Head of caudate nucleus (tissue), 42 donors: Measurements from ENCODE around the gene MEF2D.
A peak's percentile ranks its signal among the peaks of the same experiment; 100 is the strongest.

Experiments used
- DNase-seq, 42 donors: peaks; one replicate each; pipeline versions ENCODE4 v3.0.0 to v3.0.0-alpha.2; 2020 to 2021; ENCODE audit warnings: mixed read lengths in 7 of 42
- intact Hi-C: fragments of 100-400 bp; cut with DNase I; formaldehyde crosslinking; loops from one replicate; pipeline ENCODE4 v1.15.0; 2022

MEF2D gene

DNA sequence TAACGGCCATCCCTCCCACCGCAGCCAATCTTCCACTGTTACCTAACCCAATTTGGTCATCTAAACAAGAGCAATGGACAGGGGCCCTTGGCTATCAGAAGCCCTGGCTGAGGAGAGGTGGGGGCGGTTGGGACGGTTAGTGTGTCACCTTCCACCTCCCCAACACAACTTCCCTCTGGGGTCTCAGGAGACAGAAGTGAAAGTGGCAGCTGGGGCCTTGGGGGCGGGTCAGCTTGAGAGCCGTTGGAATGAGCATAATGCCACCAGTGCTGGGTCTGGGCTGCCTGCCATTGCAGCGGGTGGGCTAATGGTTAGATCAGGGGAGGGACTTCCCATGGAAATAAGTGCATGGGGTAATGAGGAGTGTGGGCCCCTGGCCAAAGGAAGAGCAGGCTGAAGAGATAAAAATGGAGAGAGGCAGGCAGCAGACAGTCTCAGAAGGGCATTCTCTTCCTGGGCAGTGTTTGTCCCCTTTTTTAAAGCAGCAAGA lies 7.9 kb downstream of the MEF2D start:
- DNase-seq = peak in 22 of 42 donors; percentile 40 to 79 (median 62)
- intact Hi-C loops = no loop called here

DNA sequence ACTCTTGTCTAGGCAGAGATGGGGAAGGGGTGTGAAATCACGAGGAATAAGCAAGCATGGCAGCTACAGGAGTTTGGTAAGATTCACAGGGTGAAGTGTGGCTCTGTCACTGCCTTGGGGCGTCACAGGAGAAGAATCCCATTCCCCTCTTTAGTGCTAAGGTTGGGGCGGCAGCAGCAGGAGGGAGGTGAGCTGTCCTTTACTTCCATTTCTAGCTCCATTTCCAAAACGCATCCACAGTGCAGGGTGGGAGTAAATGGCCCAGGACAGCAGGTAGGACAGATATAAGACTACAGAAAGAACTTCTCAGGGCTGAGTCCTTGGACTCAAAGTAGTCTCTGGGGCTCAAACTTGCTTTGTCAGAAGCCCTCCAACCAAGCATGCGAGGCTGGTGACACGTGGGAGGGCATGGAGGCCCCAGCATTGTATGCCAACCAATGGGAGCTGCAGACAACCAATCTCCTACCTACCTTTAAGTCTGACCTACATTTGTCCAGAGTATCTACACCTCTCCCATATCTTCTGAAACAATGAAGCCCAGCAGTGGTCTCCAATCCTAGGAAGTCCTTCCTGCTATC lies 8.5 kb downstream of the MEF2D start:
- peak in 1 of 42 donors; percentile 9 for DNase-seq
- intact Hi-C loops = no loop called here

DNA sequence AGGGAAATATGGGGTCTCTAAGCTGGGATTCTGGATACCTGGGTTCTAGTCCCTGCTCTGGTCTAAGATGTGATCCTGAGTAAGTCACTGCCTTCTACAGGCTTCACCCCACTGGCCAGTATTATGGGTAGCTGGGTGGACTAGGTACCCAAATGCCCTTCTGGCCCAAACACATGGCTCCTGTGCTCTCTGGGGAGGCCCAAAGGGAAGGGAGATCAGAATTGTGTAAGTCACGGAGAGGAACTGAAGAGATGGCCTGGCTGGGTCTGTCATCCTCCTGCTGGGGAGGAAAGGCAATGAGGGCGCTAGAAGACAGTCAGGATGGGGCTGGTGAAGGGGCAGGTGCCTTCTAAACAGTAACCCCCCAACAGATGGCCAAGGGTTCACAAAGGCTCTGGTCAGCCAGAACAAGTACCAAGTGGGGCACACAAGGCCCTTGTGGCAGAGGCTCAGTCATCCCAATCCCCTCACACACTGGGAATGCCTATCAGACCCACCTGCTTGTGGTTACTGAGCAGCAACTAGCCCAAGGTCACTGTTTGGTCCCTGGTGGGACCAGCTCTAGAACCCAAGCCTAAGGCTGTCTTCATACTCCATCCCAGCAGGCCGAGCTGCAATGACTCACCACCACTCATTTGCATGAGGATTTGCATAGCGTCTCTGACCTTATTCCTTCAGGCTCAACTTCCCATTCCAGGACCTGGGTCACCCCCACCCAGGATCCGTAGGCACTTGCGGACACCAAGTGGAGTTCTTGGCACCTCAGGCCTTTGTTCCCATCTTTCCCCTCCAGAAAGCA lies 9.2 kb downstream of the MEF2D start:
- peak in 5 of 42 donors; percentile 28 to 74 (median 50) for DNase-seq
- intact Hi-C loops = no loop called here

DNA sequence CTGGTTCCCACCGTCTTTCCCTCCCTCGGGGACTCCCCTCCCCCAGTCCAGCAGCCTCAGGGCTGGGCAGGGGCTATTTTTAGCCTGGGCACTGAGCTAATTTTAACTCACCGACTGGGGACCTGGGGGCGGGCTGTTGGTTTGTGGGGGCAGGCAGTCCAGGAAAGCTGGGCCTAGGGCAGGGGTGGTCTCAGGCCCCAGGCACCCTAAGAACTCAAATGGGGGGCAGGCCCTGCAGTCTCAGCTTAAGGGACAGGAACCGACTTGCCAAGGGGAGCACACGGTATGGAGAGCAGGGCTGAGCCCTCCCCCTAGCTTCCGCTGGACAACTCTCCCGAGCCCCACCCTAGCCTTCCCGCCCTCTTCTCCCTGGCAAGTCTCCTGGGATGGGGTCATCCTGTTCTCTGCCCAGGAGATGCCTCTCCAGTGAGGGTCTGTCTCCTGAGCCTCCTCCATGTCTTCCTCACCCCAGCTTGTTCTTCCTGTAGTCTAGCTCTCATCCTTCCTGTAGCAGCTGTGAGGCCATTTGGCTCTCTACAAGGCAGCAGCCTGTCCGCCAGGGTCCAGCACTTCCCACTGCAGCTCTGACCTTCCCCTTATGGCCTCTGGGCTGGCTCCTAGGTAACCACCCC lies 10.1 kb downstream of the MEF2D start:
- intact Hi-C loops = no loop called here

DNA sequence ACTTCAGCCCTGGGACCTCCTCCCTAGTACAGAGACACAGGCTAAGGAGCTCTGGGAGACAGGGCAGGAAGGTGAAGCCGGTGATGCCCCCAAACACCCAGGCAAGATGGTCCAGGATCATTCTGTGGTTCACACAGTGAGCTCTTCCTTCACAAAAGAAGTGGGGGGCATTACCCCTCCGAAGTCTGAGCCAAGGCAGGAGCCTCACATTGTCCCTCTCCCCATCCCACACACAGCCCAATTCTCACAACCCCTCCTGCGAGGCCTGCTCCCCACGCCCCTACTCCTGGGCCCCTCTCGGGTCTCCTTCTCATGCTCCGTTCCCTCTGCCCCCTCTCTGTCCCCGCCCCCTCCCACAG lies 10.7 kb downstream of the MEF2D start:
- intact Hi-C loops = no loop called here
- DNase-seq = no peak

More for the DNA sequence above, 10.1 kb downstream of the MEF2D start:
- DNase-seq = peak in 3 of 42 donors; percentile 11 to 50 (median 31)

DNA sequence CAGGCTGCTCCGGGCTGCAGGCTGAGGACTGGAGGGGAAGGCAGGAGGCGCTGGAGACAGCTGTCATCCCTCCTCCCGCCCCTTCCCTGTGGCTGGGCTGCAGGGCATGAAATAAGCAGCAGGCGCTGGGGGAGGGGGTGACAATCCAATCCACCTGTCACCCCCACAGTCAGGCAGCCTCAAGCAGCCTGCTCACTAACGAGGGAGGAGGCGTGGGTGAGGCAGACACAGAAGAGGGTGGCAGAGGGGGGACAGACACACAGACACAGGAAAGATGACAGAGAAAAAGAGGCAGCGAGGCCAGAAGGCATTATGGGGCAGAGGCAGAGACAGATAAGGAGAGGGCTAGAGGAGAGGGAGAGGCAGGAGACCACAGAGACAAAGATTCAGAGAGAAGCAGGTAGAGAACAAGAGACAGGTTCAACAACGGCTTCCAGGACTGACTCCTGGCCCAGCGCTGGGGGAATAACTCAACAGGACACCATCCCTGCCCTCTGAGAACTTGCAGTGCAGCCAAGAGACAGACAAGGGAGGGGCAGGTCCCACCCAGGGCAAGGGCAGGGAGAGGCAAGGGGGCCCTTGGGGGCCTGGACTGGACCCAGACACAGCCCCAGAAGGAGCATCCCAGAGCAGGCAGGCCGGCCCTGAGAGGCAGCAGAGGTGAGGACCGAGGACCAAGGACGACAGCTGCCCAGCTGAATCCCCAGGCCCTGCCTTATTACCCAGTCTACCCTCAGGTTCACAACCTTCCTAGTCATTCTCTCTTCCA lies 11.2 kb downstream of the MEF2D start:
- peak; percentile 67 to 96 (median 84) for DNase-seq
- intact Hi-C loops = no loop called here

DNA sequence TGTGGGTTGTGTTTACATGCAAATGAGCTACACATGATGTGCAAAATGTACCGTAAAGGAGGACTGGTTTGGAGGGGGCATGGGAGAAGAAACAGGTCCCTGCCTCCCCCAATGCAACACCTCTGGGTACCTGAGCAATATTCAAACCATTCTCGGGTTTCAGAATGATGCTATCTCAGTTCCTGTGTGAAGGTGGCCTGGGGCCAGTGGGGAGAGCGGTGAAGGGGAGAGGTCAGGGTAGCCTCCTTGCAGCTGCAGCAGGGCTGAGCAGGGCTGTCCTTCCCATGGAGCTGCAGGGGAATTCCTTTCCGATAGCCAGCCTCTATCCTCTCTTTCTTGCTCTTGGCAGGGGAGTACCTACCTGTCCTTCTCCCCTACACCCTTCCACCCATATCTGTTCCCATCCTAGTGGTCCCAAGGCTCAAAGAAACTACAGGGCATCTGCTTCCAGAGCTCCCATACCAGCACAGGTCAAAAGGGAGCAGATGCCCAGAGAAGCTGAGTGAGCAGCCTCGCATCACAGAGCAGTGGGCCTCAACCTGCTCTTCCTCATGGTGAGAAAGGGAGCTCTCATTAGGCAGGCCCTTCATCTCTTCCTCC lies 11.9 kb downstream of the MEF2D start:
- intact Hi-C loops = no loop called here
- DNase-seq = peak in 1 of 42 donors; percentile 9

DNA sequence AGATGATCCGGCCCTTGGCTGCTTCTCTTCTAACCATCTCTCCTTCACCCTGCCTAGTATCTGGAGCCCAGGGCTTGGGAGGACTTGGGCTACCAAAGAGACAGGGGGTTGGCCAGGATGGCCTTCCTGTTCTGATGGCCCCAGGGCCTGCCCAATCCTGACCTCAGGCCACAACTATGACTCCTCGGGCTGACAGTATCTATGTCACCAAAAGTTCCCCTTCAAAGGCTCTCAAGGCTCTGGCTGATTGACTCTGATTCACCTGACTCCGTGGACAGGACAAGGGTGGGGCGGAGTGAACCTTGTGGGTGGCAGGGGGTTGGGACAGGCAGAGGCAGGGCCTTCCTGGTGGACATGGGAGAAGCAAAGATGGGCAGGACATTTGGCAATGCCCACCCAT lies 12.7 kb downstream of the MEF2D start:
- intact Hi-C loops = no loop called here
- DNase-seq = peak in 1 of 42 donors; percentile 7

DNA sequence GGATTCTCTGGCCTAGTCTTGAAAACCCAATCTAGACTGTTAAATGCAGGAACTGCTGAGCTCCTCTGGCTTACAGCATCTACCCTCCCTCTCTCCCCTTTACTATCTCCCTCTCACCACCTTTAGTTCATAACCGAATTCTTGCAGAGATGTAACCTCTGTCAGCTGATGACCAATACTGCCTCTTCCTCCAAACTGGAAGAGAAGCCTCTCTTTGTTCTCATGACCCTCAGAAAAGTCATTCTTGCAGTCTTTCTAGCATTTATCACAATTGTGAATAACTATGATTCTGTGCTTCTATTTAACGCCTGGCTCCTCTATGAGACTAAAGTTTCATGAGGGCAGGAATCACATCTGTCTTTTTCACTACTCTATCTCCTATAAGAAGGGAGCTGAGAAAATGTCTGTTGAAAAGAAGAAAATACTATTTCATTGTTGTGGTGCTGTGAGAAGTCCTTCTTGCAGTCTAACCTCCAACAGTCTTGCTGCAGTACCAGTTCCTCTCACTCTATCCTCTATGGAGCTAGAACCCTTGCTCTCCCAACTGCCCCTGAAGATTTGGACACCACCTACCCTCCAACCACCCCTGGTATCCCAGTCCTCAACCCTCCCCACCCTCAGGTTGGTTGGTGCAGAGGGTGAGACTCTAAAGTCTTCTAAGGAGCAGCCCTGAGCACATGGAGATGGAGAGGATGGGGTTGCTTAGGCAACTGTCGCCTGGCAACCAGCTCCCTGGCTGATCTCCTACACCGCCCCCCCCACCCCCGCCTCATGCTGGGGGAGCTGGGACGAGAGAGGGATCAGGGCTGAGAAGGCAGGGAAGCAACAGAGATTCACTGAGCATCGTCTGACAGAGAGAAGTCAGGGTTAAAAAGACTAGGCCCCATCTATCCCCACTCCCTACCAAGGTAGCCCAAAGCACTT lies 13.9 kb downstream of the MEF2D start:
- peak; percentile 77 to 98 (median 90) for DNase-seq
- intact Hi-C loops = no loop called here

DNA sequence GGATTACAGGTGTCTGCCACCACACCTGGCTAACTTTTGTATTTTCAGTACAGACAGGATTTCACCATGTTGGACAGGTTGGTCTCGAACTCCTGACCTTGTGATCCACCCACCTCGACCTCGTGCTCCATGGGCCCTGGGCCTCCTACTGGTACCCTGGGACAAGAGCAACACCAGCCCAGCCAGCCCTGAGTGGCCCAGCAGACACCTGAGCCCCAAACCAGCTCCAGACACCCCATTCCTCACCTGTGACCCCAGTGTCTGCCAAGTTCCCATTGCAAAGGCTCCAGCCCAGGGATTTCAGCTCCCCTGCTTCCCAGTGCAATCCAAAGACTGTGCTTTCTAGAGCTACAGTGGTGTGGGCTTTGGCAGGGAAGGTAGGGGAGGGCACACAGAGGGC lies 14.6 kb downstream of the MEF2D start:
- intact Hi-C loops = no loop called here
- DNase-seq = no peak

DNA sequence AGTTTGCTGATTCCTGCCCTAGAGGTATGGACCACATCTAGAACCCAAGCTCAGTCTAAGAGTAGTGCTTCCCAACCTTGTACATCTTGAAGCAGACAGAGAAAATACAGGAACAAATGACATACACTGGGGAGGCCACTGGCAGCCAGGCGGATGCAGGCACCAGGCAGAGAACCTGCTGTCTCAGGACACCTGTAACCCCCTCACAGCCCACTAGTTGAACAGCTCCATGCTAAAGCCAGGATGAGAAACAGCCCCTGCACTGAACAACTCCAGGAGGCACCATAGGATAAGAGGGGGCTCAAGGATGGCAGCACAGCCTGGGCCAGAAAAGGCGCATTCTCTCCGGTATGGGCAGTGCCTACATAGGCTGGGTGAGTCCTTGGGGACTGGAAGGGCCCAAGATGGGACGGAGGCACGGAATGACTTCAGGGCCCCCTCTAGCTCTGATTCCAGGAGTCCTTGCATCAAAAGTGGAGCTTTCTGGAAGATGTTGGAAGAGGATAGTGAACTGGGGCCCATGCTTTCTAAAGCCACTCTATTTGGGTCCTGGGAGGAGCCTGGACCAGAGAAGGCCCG lies 16.0 kb downstream of the MEF2D start:
- intact Hi-C loops = no loop called here
- DNase-seq = no peak

DNA sequence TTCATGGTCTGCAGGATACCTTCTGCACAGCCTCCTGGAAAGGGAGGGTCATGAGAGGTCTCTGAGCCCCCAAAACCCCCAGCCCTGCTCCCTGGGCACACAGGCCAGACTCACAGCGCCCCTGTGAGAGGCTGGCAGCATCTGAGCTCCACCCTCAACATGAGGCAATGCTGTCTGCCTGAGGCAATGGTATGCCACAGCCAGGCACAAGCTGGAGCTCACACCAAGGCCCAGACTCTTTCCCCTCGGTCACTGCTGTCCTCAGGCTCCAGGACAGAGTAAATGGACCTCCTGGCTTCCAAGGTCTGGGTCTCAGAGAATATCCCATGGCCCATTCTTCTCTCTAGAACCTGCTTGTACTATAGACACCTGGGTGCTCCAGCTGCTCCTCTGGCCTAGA lies 17.2 kb downstream of the MEF2D start:
- intact Hi-C loops = no loop called here
- DNase-seq = no peak

DNA sequence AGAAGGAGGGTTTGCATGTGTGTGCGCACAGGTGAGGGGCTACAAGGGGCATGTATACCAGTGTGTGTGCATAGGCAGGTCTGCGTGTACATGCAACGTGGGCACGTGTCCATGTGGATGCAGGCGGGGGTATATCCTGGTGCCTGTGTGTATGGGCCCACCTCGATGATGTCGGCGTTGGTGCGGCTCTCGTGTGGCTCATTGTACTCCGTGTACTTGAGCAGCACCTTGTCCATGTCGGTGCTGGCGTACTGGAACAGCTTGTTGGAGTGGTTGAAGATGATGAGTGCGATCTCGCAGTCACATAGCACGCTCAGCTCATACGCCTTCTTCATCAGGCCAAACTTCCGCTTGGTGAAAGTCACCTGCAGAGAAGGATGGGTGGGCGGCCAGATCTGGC lies 18.3 kb downstream of the MEF2D start:
- intact Hi-C loops = no loop called here
- no peak for DNase-seq

DNA sequence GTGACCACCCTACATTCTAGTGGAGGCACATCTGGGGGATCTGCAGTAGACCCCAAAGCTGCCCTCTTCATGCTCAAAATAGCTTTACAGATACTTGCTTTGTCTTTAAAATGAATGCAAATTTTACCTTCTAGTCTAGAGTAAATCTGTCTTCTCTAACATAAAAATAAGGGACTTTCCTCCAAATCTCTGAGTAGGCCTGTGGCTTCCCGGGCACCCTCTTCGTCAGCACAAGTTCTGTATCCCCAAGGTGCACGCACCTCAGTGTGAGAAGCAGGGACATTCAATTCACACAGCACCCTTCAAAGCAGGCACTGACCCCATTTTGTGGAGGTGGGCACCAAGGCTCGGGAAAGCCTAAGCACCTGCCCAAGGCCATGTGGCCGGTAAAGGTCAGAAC lies 19.0 kb downstream of the MEF2D start:
- intact Hi-C loops = no loop called here
- DNase-seq = no peak

DNA sequence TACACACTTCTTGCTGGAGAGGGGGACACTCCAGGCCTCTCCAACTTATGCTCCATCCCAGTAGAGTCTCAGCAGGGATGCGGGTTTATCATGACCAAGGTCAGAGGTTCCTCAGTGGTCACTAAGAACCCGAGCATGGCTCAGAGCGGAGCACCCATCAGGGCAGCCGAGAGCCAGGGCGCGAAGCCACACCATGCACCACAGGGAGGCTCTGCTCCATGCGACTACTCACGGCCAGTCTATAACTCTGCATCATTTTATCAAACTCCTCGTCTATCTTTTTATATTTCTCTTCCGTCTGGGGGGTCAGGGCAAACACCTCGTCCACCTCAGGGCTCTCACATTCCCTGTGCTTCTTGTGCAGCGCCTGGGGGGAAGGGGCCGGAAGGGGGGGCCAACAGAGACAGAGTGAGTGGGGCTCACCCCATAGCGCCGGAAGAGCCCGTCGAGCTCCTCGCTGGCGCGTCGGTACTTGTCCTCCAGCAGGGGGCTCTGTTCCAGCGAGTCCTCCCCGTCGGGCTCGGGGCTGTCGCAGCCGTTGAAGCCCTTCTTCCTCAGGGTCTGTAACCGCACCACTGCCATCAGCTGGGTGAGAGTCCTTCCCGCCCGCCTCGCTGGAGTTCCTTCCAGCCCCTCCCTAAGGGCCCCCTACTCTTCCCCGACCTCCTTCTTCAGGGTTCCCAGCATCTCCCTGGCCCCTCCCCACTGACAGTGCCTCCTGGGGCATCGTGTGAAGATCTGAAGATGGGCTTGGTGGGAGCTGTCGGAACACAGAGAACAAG lies 20.0 kb downstream of the MEF2D start:
- DNase-seq = peak in 36 of 42 donors; percentile 51 to 91 (median 70)
- intact Hi-C loops = no loop called here

DNA sequence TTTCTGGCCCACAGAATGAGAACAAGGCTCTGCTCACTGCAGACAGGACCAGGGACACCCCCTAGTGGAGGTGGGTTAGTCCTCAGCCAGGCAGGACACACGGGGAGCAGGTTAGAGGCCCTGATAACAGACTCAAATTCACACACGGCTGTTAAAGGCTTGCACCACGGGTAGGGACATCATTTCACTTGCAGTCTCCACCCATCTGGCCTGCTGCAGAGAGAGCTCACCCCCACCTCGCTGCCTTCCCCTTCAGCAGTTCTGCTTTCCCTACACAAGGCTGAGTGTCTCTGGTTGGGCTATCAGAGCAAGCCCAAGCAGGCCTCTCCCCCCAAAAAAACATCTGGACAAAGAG lies 20.6 kb downstream of the MEF2D start:
- intact Hi-C loops = no loop called here
- no peak for DNase-seq
